GM19240 (cell line): ENCODE results near the gene NPY2R.

Experiments used
- DNase-seq: peaks from one replicate; pipeline ENCODE4 v3.0.0; 2011; ENCODE audit warnings: low spot score; ENCODE audit not compliant: insufficient read length

NPY2R gene

GRCh38 chr4:155208258-155209054 is at the start of gene NPY2R:
TSS of gene NPY2R (plus strand) at chr4:155208636. CDS start at chr4:155213940, 5,304 bp downstream.
- no peak for DNase-seq

- DNase-seq, result no peak
Measured at GRCh38 chr4:155161357-155161756, 47.1 kb upstream of the NPY2R start.

GRCh38 chr4:155164718-155165117 is 43.7 kb upstream of the NPY2R start:
- no peak for DNase-seq

- DNase-seq, result no peak
Measured at GRCh38 chr4:155170569-155170968, 37.9 kb upstream of the NPY2R start.

- no peak for DNase-seq
Measured at GRCh38 chr4:155173371-155173770, 35.1 kb upstream of the NPY2R start.

- no peak for DNase-seq
Measured at GRCh38 chr4:155174668-155175067, 33.8 kb upstream of the NPY2R start.

GRCh38 chr4:155179216-155179615 is 29.2 kb upstream of the NPY2R start:
- no peak for DNase-seq

- no peak for DNase-seq
Measured at GRCh38 chr4:155186972-155187371, 21.5 kb upstream of the NPY2R start.

- DNase-seq, result no peak
Measured at GRCh38 chr4:155187989-155188388, 20.4 kb upstream of the NPY2R start.

- DNase-seq, result no peak
Measured at GRCh38 chr4:155190099-155190498, 18.3 kb upstream of the NPY2R start.

- DNase-seq, result no peak
Measured at GRCh38 chr4:155197757-155198156, 10.7 kb upstream of the NPY2R start.

GRCh38 chr4:155207534-155208257 is 740 bp upstream of the NPY2R start:
- no peak for DNase-seq

- no peak for DNase-seq
Measured at GRCh38 chr4:155220025-155220424, 11.6 kb downstream of the NPY2R start.

- no peak for DNase-seq
Measured at GRCh38 chr4:155227131-155227530, 18.7 kb downstream of the NPY2R start.

GRCh38 chr4:155228713-155229112 is 20.3 kb downstream of the NPY2R start:
- no peak for DNase-seq

- DNase-seq, result no peak
Measured at GRCh38 chr4:155232432-155232831, 24.0 kb downstream of the NPY2R start.

GRCh38 chr4:155234206-155234605 is 25.8 kb downstream of the NPY2R start:
- DNase-seq, result no peak

- no peak for DNase-seq
Measured at GRCh38 chr4:155237567-155237966, 29.1 kb downstream of the NPY2R start.

GRCh38 chr4:155241225-155241624 is 32.8 kb downstream of the NPY2R start:
- no peak for DNase-seq

- no peak for DNase-seq
Measured at GRCh38 chr4:155241664-155242063, 33.2 kb downstream of the NPY2R start.

- no peak for DNase-seq
Measured at GRCh38 chr4:155245105-155245504, 36.7 kb downstream of the NPY2R start.

GRCh38 chr4:155248002-155248896 is 39.8 kb downstream of the NPY2R start:
- no peak for DNase-seq
